Keratinocyte (primary cell): ENCODE results near the gene ETV5. TPM values are rescaled to one million over a fixed set of nuclear protein-coding genes. Genes with fewer than 3 reads are reported as not detected.

ENCODE experiments used
- DNase-seq: peaks from one replicate; pipeline ENCODE4 v3.0.0-alpha.2; 2011; ENCODE audit warnings: low read depth, missing footprints, low spot score
- FAIRE-seq: peaks from 2 replicates; lab custom pipeline; 2011; peaks lifted over from hg19 to GRCh38; lab: Jason Lieb, UNC
- H2AFZ ChIP-seq: 2 replicates; pipeline ENCODE4 v1.6.0; 2012; ENCODE audit warnings: low read length, control low read depth, inconsistent platforms; ENCODE audit not compliant: control insufficient read depth
- H3K27ac ChIP-seq: 2 replicates; pipeline ENCODE4 v1.5.1; 2011; ENCODE audit warnings: low read length; ENCODE audit not compliant: control insufficient read depth, insufficient read depth
- H3K27me3 ChIP-seq: 3 replicates; pipeline ENCODE4 v1.6.0; 2011; ENCODE audit warnings: low read length; ENCODE audit not compliant: control insufficient read depth, insufficient read depth; ENCODE audit errors: extremely low read depth
- H3K36me3 ChIP-seq, 2 experiments: 2 replicates in 1 of 2; 3 replicates in 1 of 2; pipeline ENCODE4 v1.5.1; 2011; ENCODE audit warnings: low read length in 2 of 2, mild to moderate bottlenecking in 1 of 2; ENCODE audit not compliant: control insufficient read depth in 2 of 2, insufficient read depth in 2 of 2; ENCODE audit errors: extremely low read depth in 1 of 2
- H3K4me1 ChIP-seq: 3 replicates; pipeline ENCODE4 v1.5.1; 2011; ENCODE audit warnings: low read length; ENCODE audit not compliant: control insufficient read depth, insufficient read depth; ENCODE audit errors: extremely low read depth
- H3K4me2 ChIP-seq: 3 replicates; pipeline ENCODE4 v1.6.0; 2011; ENCODE audit warnings: low read depth, low read length; ENCODE audit not compliant: control insufficient read depth, insufficient read depth; ENCODE audit errors: extremely low read depth
- H3K4me3 ChIP-seq, 3 experiments: fragments of 200-600 bp in 1 of 3; sonication (generic) in 1 of 3; 2 replicates in 2 of 3; 3 replicates in 1 of 3; pipeline ENCODE4 v1.5.1; 2011 to 2016; ENCODE audit warnings: low read length in 3 of 3, mild to moderate bottlenecking in 3 of 3, control low read depth in 2 of 3, inconsistent platforms in 1 of 3, low read depth in 1 of 3, mixed read lengths in 1 of 3, mixed run types in 1 of 3, moderate library complexity in 1 of 3; ENCODE audit not compliant: control insufficient read depth in 2 of 3, insufficient read depth in 2 of 3; ENCODE audit errors: extremely low read depth in 1 of 3
- H3K79me2 ChIP-seq: 2 replicates; pipeline ENCODE4 v1.6.0; 2012; ENCODE audit warnings: low read length; ENCODE audit not compliant: control insufficient read depth, insufficient read depth
- H3K9ac ChIP-seq: 3 replicates; pipeline ENCODE4 v1.6.0; 2011; ENCODE audit warnings: low read length; ENCODE audit not compliant: control insufficient read depth, insufficient read depth; ENCODE audit errors: extremely low read depth
- H3K9me1 ChIP-seq: 3 replicates; pipeline ENCODE4 v1.6.0; 2011; ENCODE audit warnings: low read length; ENCODE audit not compliant: control insufficient read depth, insufficient read depth; ENCODE audit errors: extremely low read depth
- H3K9me3 ChIP-seq: 2 replicates; pipeline ENCODE4 v1.5.1; 2012; ENCODE audit warnings: low read depth, low read length; ENCODE audit not compliant: control insufficient read depth
- H4K20me1 ChIP-seq: 3 replicates; pipeline ENCODE4 v1.6.0; 2011; ENCODE audit warnings: low read length; ENCODE audit not compliant: control insufficient read depth, insufficient read depth; ENCODE audit errors: extremely low read depth
- EZH2 ChIP-seq: IDR thresholded peaks from one replicate; pipeline ENCODE4 v1.6.1; 2012; ENCODE audit warnings: inconsistent platforms, mild to moderate bottlenecking, low read length, moderate library complexity
- dilution Hi-C: fragments of 300-500 bp; cut with MboI; formaldehyde crosslinking; loops from one replicate; pipeline ENCODE4 v1.7.0; 2020; ENCODE audit warnings: low sequenced_read_pairs; ENCODE audit not compliant: extremely low pct_ligation_motif_present
- polyA plus RNA-seq, 5 experiments: library from polyadenylated mRNA; depleted of rRNA in 3 of 5; stranded (reverse) in 3 of 5; stranded (forward) in 1 of 5; unstranded in 1 of 5; fragments of >200 nt; gene quantifications; 1 replicate in 1 of 5; 2 replicates in 3 of 5; 3 replicates in 1 of 5; pipeline versions ENCODE4 v1.2.1 to v1.2.3, GENCODE V29; 2011 to 2012; ENCODE audit warnings: missing spikeins in 2 of 5, low read depth in 1 of 5, low replicate concordance in 1 of 5
- TF ChIP-seq, protein P1 (sequence below), 3 experiments: IDR thresholded peaks in 1 of 3; conservative IDR thresholded peaks in 1 of 3; optimal IDR thresholded peaks in 1 of 3; 2 replicates in 2 of 3; 3 replicates in 1 of 3; pipeline versions ENCODE3 to v1.5.1; 2011; ENCODE audit warnings: low read length in 3 of 3, mild to moderate bottlenecking in 3 of 3, moderate library complexity in 2 of 3, control low read depth in 1 of 3, inconsistent platforms in 1 of 3; ENCODE audit not compliant: insufficient read depth in 2 of 3; ENCODE audit errors: extremely low read depth in 1 of 3

The ETV5 gene
- polyA plus RNA-seq, 1 donor (not counting 4 experiments of a cell fraction or from before 2014, with no cell fraction given): 28.7 TPM

GRCh38 chr3:186141790-186142189, 32.9 kb upstream of the ETV5 start:
- Histone ChIP-seq H3K9ac (no peak overlapping the region), H3K4me2 (no peak overlapping the region), H3K4me3 (no peak overlapping the region), H3K79me2 (no peaks in the 10 kb centered on the region), H3K9me1 (no peaks in the 10 kb centered on the region), H4K20me1 (no peaks in the 10 kb centered on the region), H3K9me3 (no peaks in the 10 kb centered on the region), H3K27me3 (no peaks in the 10 kb centered on the region), H3K4me1 (no peaks in the 10 kb centered on the region), H3K36me3 (no peaks in the 10 kb centered on the region), H2AFZ (no peak overlapping the region), H3K27ac (no peak overlapping the region)
- FAIRE-seq (no peak), DNase-seq (no peak)
- TF ChIP-seq, protein P1, sequence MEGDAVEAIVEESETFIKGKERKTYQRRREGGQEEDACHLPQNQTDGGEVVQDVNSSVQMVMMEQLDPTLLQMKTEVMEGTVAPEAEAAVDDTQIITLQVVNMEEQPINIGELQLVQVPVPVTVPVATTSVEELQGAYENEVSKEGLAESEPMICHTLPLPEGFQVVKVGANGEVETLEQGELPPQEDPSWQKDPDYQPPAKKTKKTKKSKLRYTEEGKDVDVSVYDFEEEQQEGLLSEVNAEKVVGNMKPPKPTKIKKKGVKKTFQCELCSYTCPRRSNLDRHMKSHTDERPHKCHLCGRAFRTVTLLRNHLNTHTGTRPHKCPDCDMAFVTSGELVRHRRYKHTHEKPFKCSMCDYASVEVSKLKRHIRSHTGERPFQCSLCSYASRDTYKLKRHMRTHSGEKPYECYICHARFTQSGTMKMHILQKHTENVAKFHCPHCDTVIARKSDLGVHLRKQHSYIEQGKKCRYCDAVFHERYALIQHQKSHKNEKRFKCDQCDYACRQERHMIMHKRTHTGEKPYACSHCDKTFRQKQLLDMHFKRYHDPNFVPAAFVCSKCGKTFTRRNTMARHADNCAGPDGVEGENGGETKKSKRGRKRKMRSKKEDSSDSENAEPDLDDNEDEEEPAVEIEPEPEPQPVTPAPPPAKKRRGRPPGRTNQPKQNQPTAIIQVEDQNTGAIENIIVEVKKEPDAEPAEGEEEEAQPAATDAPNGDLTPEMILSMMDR (optimal IDR thresholded peaks at IDR 0.05 in 1 of 3, IDR thresholded peaks at IDR 0.05 in 1 of 3, conservative IDR thresholded peaks at IDR 0.05 in 1 of 3; ENCODE audit: extremely low read depth in 1 of 3, insufficient read depth in 2 of 3, low read length in 3 of 3): no peak
- TF ChIP-seq EZH2: no peak
- dilution Hi-C loops: no loop called here

DNA sequence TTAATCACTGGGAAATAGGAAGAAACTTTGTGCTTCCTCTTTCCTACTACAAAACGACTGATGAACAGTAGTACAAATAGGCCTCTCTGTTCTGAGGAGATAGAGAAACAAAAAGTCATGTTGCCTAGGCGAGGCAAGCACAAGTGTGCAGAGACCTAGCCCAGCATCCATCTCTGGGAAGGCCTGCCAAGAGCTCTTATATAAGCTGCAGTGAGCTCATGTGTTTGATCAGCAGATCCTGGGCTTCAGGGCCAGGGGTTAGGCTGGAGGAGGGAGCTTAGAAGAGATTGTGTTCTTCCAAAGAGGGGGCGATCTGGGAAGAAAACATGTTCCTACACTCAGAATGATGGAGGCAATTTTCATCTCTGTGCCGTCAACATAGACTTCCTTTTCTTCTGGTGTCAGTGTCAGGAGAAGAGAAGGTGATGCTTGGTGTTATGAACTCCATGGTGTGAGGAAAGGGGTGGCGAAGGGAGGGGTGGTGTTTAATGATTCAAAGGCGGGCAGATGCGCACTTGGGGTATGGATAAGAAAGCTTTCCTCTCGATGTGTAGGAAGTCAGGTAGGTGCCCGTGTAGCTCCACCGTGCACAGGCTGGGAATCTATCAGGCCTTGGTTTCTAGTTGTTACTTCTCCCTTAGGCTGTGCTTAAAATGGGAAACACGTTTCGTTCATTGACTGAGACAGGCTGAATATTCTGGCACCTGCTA, 29.5 kb upstream of the ETV5 start:
- TF ChIP-seq, protein P1 (optimal IDR thresholded peaks at IDR 0.05 in 1 of 3, IDR thresholded peaks at IDR 0.05 in 1 of 3, conservative IDR thresholded peaks at IDR 0.05 in 1 of 3; ENCODE audit: extremely low read depth in 1 of 3, insufficient read depth in 2 of 3, low read length in 3 of 3): no peak
- no peak for TF ChIP-seq EZH2
- no peak overlapping the region for H2AFZ ChIP-seq
- H3K4me2 ChIP-seq: no peak overlapping the region
- H4K20me1 ChIP-seq: no peaks in the 10 kb centered on the region
- no peaks in the 10 kb centered on the region for H3K27me3 ChIP-seq
- dilution Hi-C loops: no loop called here
- H3K36me3 ChIP-seq: no peaks in the 10 kb centered on the region
- DNase-seq (no peak), FAIRE-seq (no peak)
- H3K27ac ChIP-seq: no peak overlapping the region
- H3K9ac ChIP-seq: no peak overlapping the region
- no peaks in the 10 kb centered on the region for H3K79me2 ChIP-seq
- H3K4me3 ChIP-seq: no peak overlapping the region
- H3K9me1 ChIP-seq: no peaks in the 10 kb centered on the region
- no peaks in the 10 kb centered on the region for H3K9me3 ChIP-seq
- H3K4me1 ChIP-seq: no peaks in the 10 kb centered on the region
